Activated CD8-positive, alpha-beta memory T cell treated with anti-CD3 and anti-CD28 coated beads, Interleukin-2, amount 10 ng/mL, durations not matched to agents 7 days and 5 days (primary cell): ENCODE measurements around the gene CLSTN1. TPM values are rescaled to one million over a fixed set of nuclear protein-coding genes. Genes with fewer than 3 reads are reported as not detected.
"Not testable (repeated sequence)": the region's sequence is repeated elsewhere in the genome, so short reads cannot be mapped to it uniquely, and the experiment has no call there.

ENCODE experiments used
- ATAC-seq: fragments of 150-1000 bp; cut with Tn5 transposase; one replicate; pipeline ENCODE4 v1.10.0; 2021; ENCODE audit warnings: moderate library complexity
- CTCF ChIA-PET: fragments of 350-600 bp; sonication (Branson Sonifier 250); formaldehyde crosslinking; loops from one replicate; lab custom pipeline; 2021; ENCODE audit warnings: antibody characterized with exemption; lab: Charles Lee
- DNase-seq: peaks from one replicate; pipeline ENCODE4 v3.0.0-alpha.2; 2020
- H3K27ac Mint-ChIP-seq: one replicate; pipeline ENCODE4 v1.8.0; 2021; ENCODE audit warnings: mild to moderate bottlenecking, mixed read lengths
- H3K27me3 Mint-ChIP-seq: one replicate; pipeline ENCODE4 v1.8.0; 2021; ENCODE audit warnings: mixed read lengths
- H3K36me3 Mint-ChIP-seq: one replicate; pipeline ENCODE4 v1.8.0; 2021; ENCODE audit warnings: mild to moderate bottlenecking, mixed read lengths
- H3K4me1 Mint-ChIP-seq: one replicate; pipeline ENCODE4 v1.8.0; 2021; ENCODE audit warnings: mixed read lengths
- H3K4me3 Mint-ChIP-seq: one replicate; pipeline ENCODE4 v1.8.0; 2021; ENCODE audit warnings: mild to moderate bottlenecking, moderate library complexity, mixed read lengths
- H3K9me3 Mint-ChIP-seq: one replicate; pipeline ENCODE4 v1.8.0; 2022; ENCODE audit warnings: low read depth, mixed read lengths
- total RNA-seq, 2 experiments: library from RNA; stranded (reverse); gene quantifications; one replicate each; pipeline ENCODE4 v1.2.3, GENCODE V29; 2021

CLSTN1 gene
- total RNA-seq, 2 experiments from 2014 or later = 81.5 to 99.3 TPM

DNA sequence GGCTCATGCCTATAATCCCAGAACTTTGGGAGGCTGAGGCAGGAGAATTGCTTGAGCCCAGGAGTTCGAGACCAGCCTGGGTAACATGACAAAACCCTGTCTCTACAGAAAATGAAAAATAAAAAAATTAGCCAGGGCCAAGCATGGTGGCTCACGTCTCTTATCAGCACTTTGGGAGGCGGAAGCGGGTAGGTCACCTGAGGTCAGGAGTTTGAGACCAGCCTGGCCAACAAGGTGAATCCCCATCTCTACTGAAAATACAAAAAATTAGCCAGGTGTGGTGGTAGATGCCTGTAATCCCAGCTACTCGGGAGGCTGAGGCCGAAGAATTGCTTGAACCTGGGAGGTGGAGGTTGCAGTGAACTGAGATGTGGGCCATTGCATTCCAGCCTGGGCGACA, 111.0 kb downstream of the CLSTN1 start:
- H3K27me3 Mint-ChIP-seq, H3K9me3 Mint-ChIP-seq, H3K4me3 Mint-ChIP-seq, DNase-seq, ATAC-seq: not testable (repeated sequence)
- Mint-ChIP-seq H3K36me3 (peaks cover 65% of the 10 kb centered on the region), H3K27ac (peak overlapping the region; percentile 60), H3K4me1 (peaks cover 67% of the 10 kb centered on the region)
- CTCF ChIA-PET = interaction anchor here (1.5 to 4.1 kb wide), 2 partner anchors 10 to 84 kb away, joined by 4 to 25 read pairs; no protein-coding TSS in a partner anchor

DNA sequence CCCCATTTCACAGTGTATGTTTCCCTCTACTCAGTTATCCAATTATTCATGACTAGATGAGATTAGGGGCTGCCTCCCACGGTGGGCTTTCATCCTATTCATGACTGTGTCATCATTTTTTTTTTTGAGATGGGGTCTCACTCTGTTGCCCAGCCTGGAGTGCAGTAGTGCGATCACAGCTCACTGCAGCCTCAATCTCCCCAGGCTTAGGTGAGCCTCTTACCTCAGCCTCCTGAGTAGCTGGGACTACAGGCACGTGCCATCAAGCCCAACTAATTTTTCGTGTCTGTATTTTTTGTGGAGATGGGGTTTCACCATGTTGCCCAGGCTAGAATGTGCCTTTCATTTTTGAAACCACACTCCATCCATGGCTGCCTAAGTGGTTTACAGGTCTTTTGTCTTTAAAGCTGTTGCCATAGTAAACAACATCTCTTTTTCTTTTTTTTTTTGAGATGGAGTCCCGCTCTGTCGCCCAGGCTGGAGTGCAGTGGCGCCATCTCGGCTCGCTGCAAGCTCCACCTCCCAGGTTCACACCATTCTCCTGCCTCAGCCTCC, 112.2 kb downstream of the CLSTN1 start:
- CTCF ChIA-PET = interaction anchor here (0.6 to 1.2 kb wide), 3 partner anchors 8 to 296 kb away, joined by 3 to 4 read pairs (median 3); no protein-coding TSS in a partner anchor
- ATAC-seq (no peak), DNase-seq (no peak)
- H3K27ac Mint-ChIP-seq = peak overlapping the region; percentile 57
- H3K36me3 Mint-ChIP-seq = peaks cover 59% of the 10 kb centered on the region
- H3K4me3 Mint-ChIP-seq = no peak overlapping the region
- H3K27me3 Mint-ChIP-seq = no peaks in the 10 kb centered on the region
- H3K4me1 Mint-ChIP-seq = peaks cover 65% of the 10 kb centered on the region
- no peaks in the 10 kb centered on the region for H3K9me3 Mint-ChIP-seq

DNA sequence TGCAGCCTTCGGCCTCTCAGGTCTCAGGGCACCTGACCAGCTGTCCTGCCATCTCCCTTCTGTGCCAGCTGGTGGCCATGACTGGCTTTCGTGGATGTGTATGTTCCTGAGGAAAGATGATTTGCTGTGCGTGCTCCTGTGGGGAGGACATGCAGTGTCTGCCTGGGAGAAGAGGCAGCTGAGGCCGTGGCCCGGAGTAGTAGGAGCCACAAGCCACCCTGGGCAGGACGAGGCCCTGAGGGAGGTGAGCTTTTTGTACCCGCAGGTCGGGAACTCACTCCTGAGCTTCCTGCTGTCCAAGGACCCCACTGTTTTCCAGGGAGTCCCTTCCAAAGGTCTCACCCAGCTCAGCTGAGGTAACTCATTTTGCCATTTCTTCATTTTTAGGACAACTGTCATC, 113.7 kb downstream of the CLSTN1 start:
- Mint-ChIP-seq H3K27me3 (no peaks in the 10 kb centered on the region), H3K4me3 (no peak overlapping the region), H3K36me3 (peaks cover 56% of the 10 kb centered on the region), H3K4me1 (peaks cover 66% of the 10 kb centered on the region), H3K27ac (peak overlapping the region; percentile 35), H3K9me3 (no peaks in the 10 kb centered on the region)
- ATAC-seq (no peak), DNase-seq (no peak)
- CTCF ChIA-PET = interaction anchor here (0.5 kb wide), 1 partner anchor 316 kb away, joined by 3 read pairs; no protein-coding TSS in a partner anchor

DNA sequence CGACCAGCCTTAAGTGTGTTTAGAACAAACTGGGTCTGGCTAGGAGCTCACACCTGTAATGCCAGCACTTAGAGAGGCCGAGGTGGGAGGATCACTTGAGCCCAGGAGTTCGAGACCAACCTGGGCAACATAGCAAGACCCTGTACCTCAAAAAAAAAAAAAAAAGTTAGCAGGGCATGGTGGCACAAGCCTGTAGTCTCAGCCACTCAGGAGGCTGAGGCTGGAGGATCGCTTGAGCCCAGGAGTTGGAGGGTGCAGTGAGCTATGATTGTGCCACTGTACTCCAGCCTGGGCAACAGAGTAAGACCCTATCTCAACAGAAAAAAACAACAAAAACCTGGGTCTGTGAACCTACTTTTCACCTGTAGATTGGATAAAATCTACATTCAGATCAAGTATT, 117.6 kb downstream of the CLSTN1 start:
- no peak for ATAC-seq
- DNase-seq = no peak
- Mint-ChIP-seq H3K9me3 (peaks cover 5% of the 10 kb centered on the region), H3K4me3 (no peak overlapping the region), H3K36me3 (peaks cover 64% of the 10 kb centered on the region), H3K4me1 (peaks cover 65% of the 10 kb centered on the region), H3K27me3 (no peaks in the 10 kb centered on the region), H3K27ac (peak overlapping the region; percentile 70)
- CTCF ChIA-PET = interaction anchor here (1.2 kb wide), 1 partner anchor 9 kb away, joined by 5 read pairs; no protein-coding TSS in a partner anchor

DNA sequence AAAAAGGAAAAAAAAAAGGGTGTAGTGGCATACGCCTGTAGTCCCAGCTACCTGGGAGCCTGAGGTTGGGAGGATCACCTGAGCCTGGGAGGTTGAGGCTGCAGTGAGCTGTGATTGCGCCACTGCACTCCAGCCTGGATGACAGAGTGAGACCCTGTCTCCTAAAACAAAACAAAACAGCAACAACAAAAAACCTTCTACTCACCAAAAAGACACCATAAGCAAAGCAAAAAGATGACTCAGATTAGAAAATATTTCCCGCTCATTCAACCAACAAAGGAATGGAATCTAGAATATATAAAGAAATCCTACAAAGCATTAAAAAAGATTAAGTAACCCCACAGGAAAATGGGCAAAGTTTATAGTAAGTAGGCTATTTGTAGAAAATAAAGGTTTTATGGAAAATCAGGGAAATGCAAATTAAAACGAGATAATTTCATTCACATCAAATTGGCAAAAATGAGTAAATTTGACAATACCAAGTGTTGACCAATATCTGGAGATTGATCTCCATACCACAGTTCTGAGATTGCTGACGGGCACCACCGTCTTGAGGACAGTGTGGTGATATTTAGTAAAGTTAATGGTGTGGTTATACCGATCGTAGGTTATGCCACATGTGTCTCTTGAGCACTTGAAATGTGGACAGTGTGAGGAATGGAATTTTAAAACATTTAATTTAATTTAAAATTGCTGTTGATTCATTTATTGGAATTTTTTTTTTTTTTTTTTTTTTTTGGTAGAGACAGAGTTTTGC, 118.2 kb downstream of the CLSTN1 start:
- no peaks in the 10 kb centered on the region for H3K27me3 Mint-ChIP-seq
- H3K27ac Mint-ChIP-seq = peak overlapping the region; percentile 80
- H3K4me1 Mint-ChIP-seq = peaks cover 68% of the 10 kb centered on the region
- DNase-seq = no peak
- peaks cover 65% of the 10 kb centered on the region for H3K36me3 Mint-ChIP-seq
- no peak for ATAC-seq
- CTCF ChIA-PET = interaction anchor here (1.7 to 4.0 kb wide), 2 partner anchors 9 to 15 kb away, joined by 8 to 25 read pairs; no protein-coding TSS in a partner anchor
- no peak overlapping the region for H3K4me3 Mint-ChIP-seq
- H3K9me3 Mint-ChIP-seq = peaks cover 5% of the 10 kb centered on the region

DNA sequence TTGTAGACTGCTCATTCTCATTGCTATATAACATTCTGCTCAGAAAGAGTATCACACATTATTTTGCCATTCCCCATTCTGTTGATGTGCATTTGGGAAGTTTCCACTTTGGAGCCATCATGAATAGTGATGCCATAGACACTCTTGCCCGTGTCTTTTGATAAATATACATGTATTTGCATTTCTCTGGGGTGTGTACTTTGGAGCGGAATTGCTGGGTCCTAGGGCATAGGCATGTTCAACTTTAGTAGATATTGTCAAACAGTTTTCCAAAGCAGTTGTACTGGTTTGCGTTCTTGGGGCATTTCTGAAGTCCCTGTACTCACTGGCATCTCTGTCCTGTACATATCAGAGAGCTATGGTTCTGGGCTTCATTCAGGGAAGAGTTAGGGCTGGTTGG, 120.1 kb downstream of the CLSTN1 start:
- Mint-ChIP-seq H3K27ac (peak overlapping the region; percentile 82), H3K27me3 (no peaks in the 10 kb centered on the region), H3K4me1 (peaks cover 66% of the 10 kb centered on the region), H3K9me3 (peaks cover 5% of the 10 kb centered on the region), H3K4me3 (no peak overlapping the region), H3K36me3 (peaks cover 68% of the 10 kb centered on the region)
- CTCF ChIA-PET = interaction anchor here (0.9 to 4.0 kb wide), 9 partner anchors 8 to 76 kb away, joined by 3 to 25 read pairs (median 9); no protein-coding TSS in a partner anchor
- DNase-seq (no peak), ATAC-seq (no peak)

DNA sequence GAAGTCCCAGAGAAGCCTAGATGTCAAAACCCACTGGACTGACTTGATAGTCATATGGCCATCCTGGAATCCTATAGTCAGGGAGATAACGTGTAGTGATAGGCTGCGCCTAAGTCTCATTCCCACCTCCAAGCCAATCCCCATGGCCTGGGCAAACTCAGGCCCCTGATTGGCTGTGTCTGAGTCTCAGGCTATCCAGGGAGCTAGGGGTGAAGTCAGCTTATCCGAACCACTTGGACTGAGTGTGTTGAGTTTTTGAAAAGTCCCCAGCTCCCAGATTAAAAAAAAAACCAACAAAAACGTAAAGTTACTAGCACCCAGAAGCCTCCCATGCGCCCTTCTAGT, 120.6 kb downstream of the CLSTN1 start:
- CTCF ChIA-PET = interaction anchor here (0.8 to 4.0 kb wide), 11 partner anchors 8 to 75 kb away, joined by 3 to 25 read pairs (median 7); no protein-coding TSS in a partner anchor
- H3K4me1 Mint-ChIP-seq = peaks cover 69% of the 10 kb centered on the region
- peak overlapping the region; percentile 82 for H3K27ac Mint-ChIP-seq
- no peaks in the 10 kb centered on the region for H3K27me3 Mint-ChIP-seq
- no peak overlapping the region for H3K4me3 Mint-ChIP-seq
- H3K9me3 Mint-ChIP-seq = peaks cover 5% of the 10 kb centered on the region
- ATAC-seq (no peak), DNase-seq (no peak)
- peaks cover 70% of the 10 kb centered on the region for H3K36me3 Mint-ChIP-seq

DNA sequence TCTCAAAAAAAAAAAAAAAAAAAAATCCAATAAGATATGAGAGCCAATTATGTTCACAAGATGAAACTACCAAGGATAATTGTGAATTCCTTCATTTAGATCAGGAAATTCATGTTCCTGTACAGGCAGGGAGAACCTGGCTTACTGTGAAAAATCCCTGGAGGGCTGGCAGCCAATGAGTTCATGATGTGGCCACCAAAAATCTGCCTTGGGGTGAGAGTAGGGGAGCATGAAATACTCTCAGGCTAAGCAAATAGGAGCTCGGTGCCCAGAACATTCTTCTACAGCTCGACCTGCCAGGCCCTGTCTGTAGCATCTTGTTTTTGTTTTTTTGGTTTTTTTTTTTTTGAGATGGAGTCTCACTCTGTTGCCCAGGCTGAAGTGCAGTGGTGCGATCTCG, 122.1 kb downstream of the CLSTN1 start:
- DNase-seq (no peak), ATAC-seq (no peak)
- CTCF ChIA-PET = interaction anchor here (0.8 to 4.0 kb wide), 8 partner anchors 10 to 74 kb away, joined by 3 to 25 read pairs (median 10); no protein-coding TSS in a partner anchor
- Mint-ChIP-seq H3K27ac (peak overlapping the region; percentile 49), H3K9me3 (peaks cover 5% of the 10 kb centered on the region), H3K4me1 (peaks cover 62% of the 10 kb centered on the region), H3K4me3 (no peak overlapping the region), H3K36me3 (peaks cover 67% of the 10 kb centered on the region), H3K27me3 (no peaks in the 10 kb centered on the region)

DNA sequence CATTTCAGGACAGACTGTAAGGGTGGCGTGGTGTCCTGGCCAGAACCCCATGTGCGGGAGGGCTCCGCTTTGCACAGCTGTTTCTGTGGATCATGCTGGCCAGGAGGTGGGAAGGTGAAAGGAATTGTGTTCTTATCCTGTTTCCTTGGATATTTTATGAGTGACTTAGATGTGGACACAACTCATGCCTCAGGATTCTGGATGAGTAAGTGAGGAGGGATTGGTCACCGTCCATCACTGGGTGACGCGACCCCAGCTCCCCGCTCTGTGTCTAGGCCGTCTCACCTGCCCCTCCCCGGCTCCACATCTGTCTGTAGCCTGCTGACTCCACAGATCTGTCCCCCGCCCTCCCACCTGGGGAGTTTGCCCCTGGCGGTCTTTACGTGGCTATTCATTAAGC, 123.4 kb downstream of the CLSTN1 start:
- H3K27me3 Mint-ChIP-seq = no peaks in the 10 kb centered on the region
- peaks cover 54% of the 10 kb centered on the region for H3K4me1 Mint-ChIP-seq
- peaks cover 63% of the 10 kb centered on the region for H3K36me3 Mint-ChIP-seq
- H3K9me3 Mint-ChIP-seq = peaks cover 5% of the 10 kb centered on the region
- no peak for ATAC-seq
- DNase-seq = no peak
- CTCF ChIA-PET = interaction anchor here (0.9 kb wide), 1 partner anchor 73 kb away, joined by 4 read pairs; no protein-coding TSS in a partner anchor
- no peak overlapping the region for H3K27ac Mint-ChIP-seq
- H3K4me3 Mint-ChIP-seq = no peak overlapping the region

DNA sequence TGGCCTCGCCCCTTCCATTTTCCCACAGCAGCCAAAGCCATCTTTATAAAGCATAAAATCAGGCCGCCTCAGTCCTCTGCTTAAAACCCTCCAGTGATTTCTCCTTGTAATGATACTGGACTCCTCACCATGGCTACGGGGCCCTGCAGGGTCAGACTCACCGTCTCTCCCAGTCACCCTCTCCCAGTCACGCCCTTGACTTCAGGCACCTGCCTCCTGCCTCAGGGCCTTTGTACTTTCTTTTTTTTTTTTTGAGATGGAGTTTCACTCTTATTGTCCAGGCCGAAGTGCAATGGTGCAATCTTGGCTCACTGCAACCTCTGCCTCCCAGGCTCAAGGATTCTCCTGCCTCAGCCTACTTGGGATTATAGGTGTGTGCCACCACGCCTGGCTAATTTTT, 124.4 kb downstream of the CLSTN1 start:
- H3K4me3 Mint-ChIP-seq = no peak overlapping the region
- peaks cover 5% of the 10 kb centered on the region for H3K9me3 Mint-ChIP-seq
- H3K27ac Mint-ChIP-seq = peak overlapping the region; percentile 54
- no peaks in the 10 kb centered on the region for H3K27me3 Mint-ChIP-seq
- DNase-seq (no peak), ATAC-seq (no peak)
- CTCF ChIA-PET = interaction anchor here (1.2 kb wide), 1 partner anchor 73 kb away, joined by 3 read pairs; no protein-coding TSS in a partner anchor
- peaks cover 62% of the 10 kb centered on the region for H3K36me3 Mint-ChIP-seq
- peaks cover 53% of the 10 kb centered on the region for H3K4me1 Mint-ChIP-seq

DNA sequence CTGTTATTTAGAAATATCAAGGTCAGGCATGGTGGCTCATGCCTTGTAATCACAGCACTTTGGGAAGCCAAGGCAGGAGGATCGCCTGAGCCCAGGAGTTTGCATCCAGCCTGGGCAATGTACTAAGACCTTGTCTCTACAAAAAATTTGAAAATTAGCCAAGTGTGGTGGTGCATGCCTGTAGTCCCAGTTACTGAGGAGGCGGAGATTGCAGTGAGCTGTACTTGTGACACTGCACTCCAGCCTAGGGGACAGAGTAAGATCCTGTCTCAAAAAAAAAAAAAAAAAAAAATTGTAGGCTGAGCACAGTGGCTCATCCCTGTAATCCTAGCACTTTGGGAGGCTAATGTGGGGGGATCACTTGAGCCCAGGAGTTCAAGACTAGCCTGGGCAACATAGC, 127.0 kb downstream of the CLSTN1 start:
- Mint-ChIP-seq H3K4me3 (no peak overlapping the region), H3K36me3 (peaks cover 53% of the 10 kb centered on the region), H3K4me1 (peaks cover 41% of the 10 kb centered on the region), H3K27me3 (no peaks in the 10 kb centered on the region), H3K27ac (no peak overlapping the region), H3K9me3 (no peaks in the 10 kb centered on the region)
- no peak for ATAC-seq
- CTCF ChIA-PET = interaction anchor here (0.6 to 1.6 kb wide), 2 partner anchors 10 to 70 kb away, joined by 3 read pairs; no protein-coding TSS in a partner anchor
- DNase-seq = no peak

DNA sequence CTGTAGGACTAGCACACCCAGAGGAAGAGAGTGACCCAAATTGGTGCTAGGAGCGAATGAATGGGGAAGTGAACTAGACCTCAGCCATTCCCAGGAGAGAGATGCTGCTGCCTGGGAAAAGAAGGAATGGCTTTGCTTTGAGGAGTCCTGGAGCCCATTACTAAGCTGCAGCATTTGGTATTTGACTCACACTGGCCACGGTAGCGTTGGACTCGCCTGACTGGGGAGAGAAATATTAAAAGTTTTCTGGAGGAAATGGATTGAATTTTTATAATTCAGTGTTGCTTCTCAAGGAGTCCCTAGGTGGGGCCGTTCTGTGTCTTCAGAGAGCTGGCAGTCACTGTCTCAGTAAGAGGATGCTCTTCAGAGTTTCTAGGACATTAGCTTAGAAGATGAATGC, 132.1 kb downstream of the CLSTN1 start:
- Mint-ChIP-seq H3K27ac (peak overlapping the region; percentile 58), H3K9me3 (no peaks in the 10 kb centered on the region), H3K36me3 (peaks cover 43% of the 10 kb centered on the region), H3K27me3 (no peaks in the 10 kb centered on the region), H3K4me3 (no peak overlapping the region), H3K4me1 (peaks cover 63% of the 10 kb centered on the region)
- CTCF ChIA-PET = interaction anchor here (0.8 to 2.8 kb wide), 6 partner anchors 11 to 76 kb away, joined by 3 to 22 read pairs (median 6); no protein-coding TSS in a partner anchor
- ATAC-seq = no peak
- no peak for DNase-seq

DNA sequence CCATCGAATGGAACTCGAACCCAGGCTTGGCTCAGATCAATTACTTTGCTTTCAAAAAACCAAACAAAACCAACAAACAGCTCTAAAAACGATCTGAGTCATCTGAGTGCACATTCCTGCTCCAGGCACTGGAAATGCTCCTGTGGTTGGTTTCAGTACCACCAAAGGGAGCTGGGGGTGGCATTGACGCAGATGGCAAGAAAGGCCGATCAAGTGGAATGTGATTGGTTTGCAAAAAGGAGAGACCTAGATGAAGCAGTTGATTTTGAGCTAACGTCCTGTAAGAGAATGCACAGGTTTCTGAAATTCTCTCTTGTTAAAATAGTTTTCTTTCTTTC, 132.7 kb downstream of the CLSTN1 start:
- DNase-seq = no peak
- CTCF ChIA-PET = interaction anchor here (1.4 to 2.8 kb wide), 5 partner anchors 11 to 63 kb away, joined by 4 to 22 read pairs (median 12); no protein-coding TSS in a partner anchor
- Mint-ChIP-seq H3K27ac (peak overlapping the region; percentile 58), H3K9me3 (no peaks in the 10 kb centered on the region), H3K36me3 (peaks cover 42% of the 10 kb centered on the region), H3K4me3 (no peak overlapping the region), H3K27me3 (no peaks in the 10 kb centered on the region), H3K4me1 (peaks cover 65% of the 10 kb centered on the region)
- no peak for ATAC-seq
